Measurements from ENCODE around the gene PRELP.

Gene PRELP

DNA sequence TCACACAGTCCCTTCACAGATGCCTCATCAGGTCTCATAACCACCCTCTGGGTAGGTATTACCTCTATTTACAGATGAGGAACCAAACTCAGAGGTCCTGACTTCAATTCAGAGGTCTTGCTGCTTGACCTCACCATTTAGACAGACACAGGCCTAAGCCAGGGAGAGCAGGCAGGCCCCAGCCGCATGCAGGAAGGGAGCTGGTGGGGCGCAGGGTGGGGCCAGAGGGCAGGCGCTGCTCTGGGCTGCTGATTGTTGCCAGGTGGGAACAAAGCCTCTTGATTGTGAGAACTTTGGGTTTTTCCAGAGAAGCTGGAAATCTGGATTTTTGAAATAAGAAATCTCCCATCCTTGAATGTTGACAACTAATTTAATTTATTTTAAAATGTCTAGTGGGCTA lies 19.9 kb upstream of the PRELP start:
- no peak overlapping the region for H3K4me3 ChIP-seq (ENCODE audit: low read length)
- H3K9me3 ChIP-seq (replicated peaks; ENCODE audit: low read length), result no peaks in the 10 kb centered on the region
- no peaks in the 10 kb centered on the region for H3K4me1 ChIP-seq (ENCODE audit: control insufficient read depth, insufficient read depth, low read length)
- no peaks in the 10 kb centered on the region for H3K36me3 ChIP-seq (ENCODE audit: insufficient read depth, low read length)
- H3K27me3 ChIP-seq (ENCODE audit: control insufficient read depth, insufficient read depth, low read length), result peaks cover 51% of the 10 kb centered on the region
- no peak overlapping the region for H3K4me2 ChIP-seq (ENCODE audit: low read length)
- no peak overlapping the region for H3K9ac ChIP-seq (ENCODE audit: low read depth, low read length)

DNA sequence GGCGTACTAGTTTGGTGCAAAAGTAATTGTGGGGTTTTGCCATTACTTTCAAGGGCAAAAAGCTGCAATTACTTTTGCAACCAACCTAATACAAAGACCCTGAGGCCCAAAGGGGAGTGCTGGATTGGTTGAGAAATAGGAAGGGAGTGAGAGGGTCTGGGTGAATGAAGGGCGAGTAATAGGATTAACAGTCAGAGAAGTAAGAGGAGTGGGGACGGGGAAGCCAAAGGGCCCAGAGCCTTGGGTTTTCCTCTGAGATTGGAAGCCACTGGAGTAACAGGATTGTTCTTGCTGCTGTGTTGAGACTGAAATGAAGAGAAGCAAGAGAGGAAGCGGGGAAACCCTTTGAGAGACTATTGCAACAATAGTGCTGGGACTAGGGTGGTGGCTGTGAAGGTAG lies 19.0 kb upstream of the PRELP start:
- Histone ChIP-seq H3K4me1 (ENCODE audit: control insufficient read depth, insufficient read depth, low read length) (no peaks in the 10 kb centered on the region), H3K4me2 (ENCODE audit: low read length) (no peak overlapping the region), H3K9me3 (replicated peaks; ENCODE audit: low read length) (no peaks in the 10 kb centered on the region), H3K36me3 (ENCODE audit: insufficient read depth, low read length) (no peaks in the 10 kb centered on the region), H3K4me3 (ENCODE audit: low read length) (no peak overlapping the region), H3K9ac (ENCODE audit: low read depth, low read length) (no peak overlapping the region), H3K27me3 (ENCODE audit: control insufficient read depth, insufficient read depth, low read length) (peaks cover 48% of the 10 kb centered on the region)

DNA sequence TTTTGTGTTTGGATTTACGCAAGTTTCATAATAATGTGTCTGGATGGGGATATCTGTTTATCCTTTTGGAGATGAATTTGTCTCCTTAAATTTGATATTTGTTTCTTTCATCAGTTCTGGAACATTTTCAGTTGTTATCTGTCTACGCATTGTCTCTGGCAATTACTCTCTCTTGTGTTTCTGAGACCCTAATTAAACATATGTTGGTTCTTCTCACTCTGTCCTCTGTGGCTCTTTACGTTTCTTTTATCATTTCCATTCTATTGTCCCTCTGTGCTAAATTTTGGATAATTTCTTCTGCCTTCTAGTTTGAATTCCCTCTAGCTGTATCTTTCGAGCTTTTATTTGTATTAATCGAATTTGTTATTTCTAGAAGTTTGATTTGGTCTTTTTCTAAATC lies 17.5 kb upstream of the PRELP start:
- H3K27me3 ChIP-seq (ENCODE audit: control insufficient read depth, insufficient read depth, low read length), result peaks cover 33% of the 10 kb centered on the region

DNA sequence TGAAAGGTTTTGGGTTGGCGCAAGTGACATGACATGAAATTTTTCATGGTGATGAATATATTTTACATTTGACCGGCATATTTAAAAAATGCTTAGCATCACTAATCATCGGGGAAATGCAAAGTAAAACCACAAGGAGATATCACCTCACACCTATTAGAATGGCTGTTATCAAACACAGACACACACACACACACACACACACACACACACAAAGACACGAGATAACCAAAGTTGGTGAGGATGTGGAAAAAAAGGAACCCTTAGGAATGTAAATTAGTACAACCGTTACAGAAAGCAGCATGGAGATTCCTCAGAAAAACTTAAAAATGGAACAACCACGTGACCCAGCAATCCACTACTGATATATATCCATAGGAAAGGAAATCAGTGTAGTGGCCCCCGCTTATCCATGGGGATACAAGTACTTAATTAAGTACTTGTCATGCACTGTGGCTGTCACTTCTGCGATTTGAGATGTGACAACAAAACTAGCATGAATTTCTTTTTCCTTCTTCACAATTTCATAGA lies 15.9 kb upstream of the PRELP start:
- peaks cover 26% of the 10 kb centered on the region for H3K27me3 ChIP-seq (ENCODE audit: control insufficient read depth, insufficient read depth, low read length)
- H3K4me3 ChIP-seq (ENCODE audit: low read length), result no peak overlapping the region
- H3K4me1 ChIP-seq (ENCODE audit: control insufficient read depth, insufficient read depth, low read length), result peaks cover 10% of the 10 kb centered on the region
- H3K4me2 ChIP-seq (ENCODE audit: low read length), result no peak overlapping the region
- no peak overlapping the region for H3K9ac ChIP-seq (ENCODE audit: low read depth, low read length)
- H3K9me3 ChIP-seq (replicated peaks; ENCODE audit: low read length), result no peaks in the 10 kb centered on the region
- H3K36me3 ChIP-seq (ENCODE audit: insufficient read depth, low read length), result no peaks in the 10 kb centered on the region

More for the DNA sequence above, 17.5 kb upstream of the PRELP start:
- Histone ChIP-seq H3K9me3 (replicated peaks; ENCODE audit: low read length) (no peaks in the 10 kb centered on the region), H3K9ac (ENCODE audit: low read depth, low read length) (no peak overlapping the region), H3K4me1 (ENCODE audit: control insufficient read depth, insufficient read depth, low read length) (peaks cover 1% of the 10 kb centered on the region), H3K36me3 (ENCODE audit: insufficient read depth, low read length) (no peaks in the 10 kb centered on the region), H3K4me2 (ENCODE audit: low read length) (no peak overlapping the region), H3K4me3 (ENCODE audit: low read length) (no peak overlapping the region)

DNA sequence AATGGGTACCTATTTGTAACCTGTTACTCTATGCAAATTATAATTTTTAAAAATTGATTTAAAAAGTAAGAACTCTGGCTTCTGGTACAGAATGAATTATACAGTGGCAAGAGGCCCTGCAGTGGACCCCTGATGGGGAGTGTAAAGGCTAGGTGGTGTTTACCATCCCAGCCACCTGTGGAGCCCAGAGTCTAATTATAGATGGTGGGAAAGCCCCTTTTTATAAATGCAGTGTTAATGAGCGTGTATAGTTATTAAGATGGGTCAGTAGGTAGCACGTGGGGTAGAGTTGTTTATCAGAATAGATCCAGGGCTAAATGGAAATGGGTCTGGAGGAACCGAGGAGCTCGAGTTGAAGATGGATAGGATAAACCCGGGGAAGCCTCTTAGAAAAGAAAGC lies 13.9 kb upstream of the PRELP start:
- peaks cover 26% of the 10 kb centered on the region for H3K27me3 ChIP-seq (ENCODE audit: control insufficient read depth, insufficient read depth, low read length)
- H3K9ac ChIP-seq (ENCODE audit: low read depth, low read length), result no peak overlapping the region
- H3K4me3 ChIP-seq (ENCODE audit: low read length), result no peak overlapping the region
- H3K4me2 ChIP-seq (ENCODE audit: low read length), result no peak overlapping the region
- H3K36me3 ChIP-seq (ENCODE audit: insufficient read depth, low read length), result no peaks in the 10 kb centered on the region
- H3K9me3 ChIP-seq (replicated peaks; ENCODE audit: low read length), result no peaks in the 10 kb centered on the region
- H3K4me1 ChIP-seq (ENCODE audit: control insufficient read depth, insufficient read depth, low read length), result peaks cover 15% of the 10 kb centered on the region

DNA sequence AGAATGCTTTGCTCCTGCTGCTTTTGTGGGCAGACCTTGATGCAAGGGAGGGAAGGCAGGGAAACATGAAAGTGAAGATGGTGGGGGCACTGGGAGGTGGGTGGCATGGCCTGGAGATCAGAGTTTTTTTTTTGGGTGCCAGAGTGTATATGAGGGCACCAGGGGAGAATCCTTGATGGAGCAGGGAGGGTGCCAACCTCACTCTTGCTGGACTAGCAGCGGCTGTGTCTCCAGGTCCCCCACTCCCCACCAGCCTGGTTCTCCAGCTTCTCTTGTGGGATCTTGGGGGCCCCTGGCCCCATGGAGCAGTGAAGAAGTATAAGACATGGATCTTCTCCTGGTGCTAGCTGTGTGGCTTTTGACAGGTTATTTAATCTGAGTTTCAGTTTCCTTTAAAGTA lies 13.5 kb upstream of the PRELP start:
- Histone ChIP-seq H3K9me3 (replicated peaks; ENCODE audit: low read length) (no peaks in the 10 kb centered on the region), H3K4me2 (ENCODE audit: low read length) (no peak overlapping the region), H3K9ac (ENCODE audit: low read depth, low read length) (no peak overlapping the region), H3K4me1 (ENCODE audit: control insufficient read depth, insufficient read depth, low read length) (peaks cover 15% of the 10 kb centered on the region), H3K4me3 (ENCODE audit: low read length) (no peak overlapping the region), H3K27me3 (ENCODE audit: control insufficient read depth, insufficient read depth, low read length) (peaks cover 21% of the 10 kb centered on the region), H3K36me3 (ENCODE audit: insufficient read depth, low read length) (no peaks in the 10 kb centered on the region)

DNA sequence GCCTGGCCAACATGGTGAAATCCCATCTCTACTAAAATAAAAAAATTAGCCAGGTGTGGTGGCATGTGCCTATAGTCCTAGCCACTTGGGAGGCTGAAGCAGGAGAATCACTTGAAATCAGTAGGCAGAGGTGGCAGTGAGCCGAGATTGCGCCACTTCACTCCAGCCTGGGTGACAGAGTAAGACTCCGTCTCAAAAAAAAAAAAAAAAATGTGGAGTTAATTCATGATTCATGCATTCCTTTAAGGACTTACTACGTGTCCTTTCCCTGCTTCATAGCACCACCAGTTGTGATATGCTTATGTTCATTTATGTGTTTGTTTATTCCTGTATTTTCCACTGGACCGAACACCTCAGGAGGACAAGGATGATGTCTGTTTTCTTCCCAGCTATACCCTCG lies 12.7 kb upstream of the PRELP start:
- H3K4me1 ChIP-seq (ENCODE audit: control insufficient read depth, insufficient read depth, low read length), result peaks cover 15% of the 10 kb centered on the region
- H3K9ac ChIP-seq (ENCODE audit: low read depth, low read length), result no peak overlapping the region
- H3K4me2 ChIP-seq (ENCODE audit: low read length), result no peak overlapping the region
- H3K9me3 ChIP-seq (replicated peaks; ENCODE audit: low read length), result no peaks in the 10 kb centered on the region
- H3K36me3 ChIP-seq (ENCODE audit: insufficient read depth, low read length), result no peaks in the 10 kb centered on the region
- H3K4me3 ChIP-seq (ENCODE audit: low read length), result no peak overlapping the region
- peaks cover 19% of the 10 kb centered on the region for H3K27me3 ChIP-seq (ENCODE audit: control insufficient read depth, insufficient read depth, low read length)

DNA sequence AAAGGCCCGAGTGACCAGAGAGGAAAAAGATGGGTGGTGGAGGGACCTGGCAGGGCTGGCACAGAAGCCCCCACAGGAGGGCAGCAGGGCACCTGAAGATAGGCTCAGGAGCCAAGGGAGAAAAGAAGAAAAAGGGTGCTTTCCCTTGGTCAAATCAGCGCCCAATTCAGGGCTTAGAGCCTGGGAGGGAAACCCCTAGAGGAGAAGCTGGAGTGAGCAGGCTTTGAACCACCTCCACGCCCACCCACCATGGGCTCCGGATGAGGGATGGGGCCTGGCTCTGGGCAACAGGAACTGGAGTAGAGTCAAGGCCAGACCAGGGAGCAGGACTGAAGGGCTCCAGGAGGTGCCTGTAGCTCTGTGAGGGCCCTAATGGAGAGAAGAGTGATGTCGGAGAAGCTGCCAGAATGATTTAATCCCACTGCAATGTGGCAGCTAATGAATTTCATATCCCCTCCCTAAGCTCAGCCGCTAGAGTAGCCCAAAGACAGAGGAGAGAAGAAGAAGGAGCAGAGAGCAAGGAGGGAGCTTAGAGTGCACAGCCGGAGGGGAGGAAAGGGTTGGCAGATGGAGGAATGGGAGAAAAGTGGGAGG lies 12.0 kb upstream of the PRELP start:
- no peak overlapping the region for H3K4me3 ChIP-seq (ENCODE audit: low read length)
- H3K36me3 ChIP-seq (ENCODE audit: insufficient read depth, low read length), result no peaks in the 10 kb centered on the region
- H3K27me3 ChIP-seq (ENCODE audit: control insufficient read depth, insufficient read depth, low read length), result peaks cover 15% of the 10 kb centered on the region
- no peak overlapping the region for H3K4me2 ChIP-seq (ENCODE audit: low read length)
- H3K9ac ChIP-seq (ENCODE audit: low read depth, low read length), result no peak overlapping the region
- no peaks in the 10 kb centered on the region for H3K9me3 ChIP-seq (replicated peaks; ENCODE audit: low read length)
- H3K4me1 ChIP-seq (ENCODE audit: control insufficient read depth, insufficient read depth, low read length), result peaks cover 15% of the 10 kb centered on the region

DNA sequence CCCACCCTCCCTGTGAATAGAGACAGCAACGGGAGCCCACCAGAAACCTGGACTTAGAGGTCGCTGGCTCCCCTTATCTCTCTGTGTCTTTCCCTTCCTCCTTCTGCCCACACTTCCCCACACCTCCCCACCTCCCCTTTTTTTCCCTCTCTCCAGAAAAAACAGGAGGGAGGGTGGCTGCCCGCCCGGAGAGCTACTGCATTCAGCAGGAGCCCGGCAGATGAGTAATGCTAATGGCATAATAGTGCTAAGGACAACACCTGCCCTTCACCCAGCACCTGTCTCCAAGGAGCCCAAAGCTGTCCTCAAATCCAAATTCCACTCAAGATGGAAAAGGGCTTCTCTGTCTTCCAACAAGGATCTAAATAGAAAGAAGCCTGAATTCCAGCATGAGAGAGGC lies 11.4 kb upstream of the PRELP start:
- Histone ChIP-seq H3K27me3 (ENCODE audit: control insufficient read depth, insufficient read depth, low read length) (peaks cover 13% of the 10 kb centered on the region), H3K4me1 (ENCODE audit: control insufficient read depth, insufficient read depth, low read length) (peaks cover 15% of the 10 kb centered on the region), H3K9me3 (replicated peaks; ENCODE audit: low read length) (no peaks in the 10 kb centered on the region), H3K4me2 (ENCODE audit: low read length) (no peak overlapping the region), H3K9ac (ENCODE audit: low read depth, low read length) (no peak overlapping the region), H3K4me3 (ENCODE audit: low read length) (no peak overlapping the region), H3K36me3 (ENCODE audit: insufficient read depth, low read length) (no peaks in the 10 kb centered on the region)

DNA sequence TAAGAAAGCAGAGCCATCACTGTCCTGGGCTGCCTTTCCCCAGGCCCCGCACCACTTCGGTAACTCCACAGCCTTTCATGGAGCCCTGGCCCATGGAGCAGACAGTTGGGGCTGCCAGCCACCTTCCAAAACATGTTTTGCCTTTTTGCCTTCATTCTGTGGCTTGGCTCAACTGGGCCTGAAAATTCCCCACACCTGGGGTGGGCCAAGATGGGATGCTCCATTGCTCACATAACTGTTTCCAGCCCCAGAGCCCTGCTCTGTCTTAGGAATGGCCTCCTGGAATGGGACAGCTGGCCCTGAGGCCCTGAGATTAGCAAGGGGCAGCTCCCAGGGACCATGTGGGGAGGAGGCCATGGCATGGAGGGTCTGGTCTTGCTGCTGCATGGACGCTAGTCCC lies 10.9 kb upstream of the PRELP start:
- no peaks in the 10 kb centered on the region for H3K36me3 ChIP-seq (ENCODE audit: insufficient read depth, low read length)
- peaks cover 10% of the 10 kb centered on the region for H3K27me3 ChIP-seq (ENCODE audit: control insufficient read depth, insufficient read depth, low read length)
- H3K9me3 ChIP-seq (replicated peaks; ENCODE audit: low read length), result no peaks in the 10 kb centered on the region
- H3K4me2 ChIP-seq (ENCODE audit: low read length), result no peak overlapping the region
- peaks cover 15% of the 10 kb centered on the region for H3K4me1 ChIP-seq (ENCODE audit: control insufficient read depth, insufficient read depth, low read length)
- no peak overlapping the region for H3K4me3 ChIP-seq (ENCODE audit: low read length)
- no peak overlapping the region for H3K9ac ChIP-seq (ENCODE audit: low read depth, low read length)

DNA sequence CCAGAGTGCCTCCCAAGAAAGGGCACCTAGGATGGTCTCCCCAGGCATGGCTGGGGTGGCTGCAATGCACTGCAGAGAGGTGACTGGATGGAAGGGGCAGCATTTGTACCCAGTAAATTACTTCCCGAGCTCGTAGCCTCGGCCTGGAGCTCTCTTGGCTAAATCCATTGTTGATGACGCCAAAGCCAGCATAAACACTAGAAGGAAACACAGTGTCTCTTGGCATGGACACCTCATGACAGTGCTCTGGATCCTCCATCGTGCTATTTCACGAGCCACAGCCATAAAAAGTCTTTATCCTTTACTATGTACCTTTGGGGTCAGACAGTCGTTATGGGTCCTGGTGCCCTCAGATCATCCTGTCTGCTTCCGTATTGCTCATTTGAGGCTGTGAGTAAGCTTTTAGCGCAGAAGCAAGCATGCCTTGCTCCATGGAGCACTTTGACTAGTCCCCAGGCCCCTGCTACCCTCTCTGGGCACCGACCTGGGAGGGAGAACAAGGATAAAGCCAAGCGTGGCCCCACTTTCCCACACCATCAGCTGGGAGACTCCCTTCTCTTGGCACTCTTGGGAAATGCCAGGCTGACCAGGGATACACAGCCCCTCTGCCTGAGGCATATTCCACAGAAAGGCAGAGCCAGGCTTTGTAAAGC lies 10.3 kb upstream of the PRELP start:
- peaks cover 15% of the 10 kb centered on the region for H3K4me1 ChIP-seq (ENCODE audit: control insufficient read depth, insufficient read depth, low read length)
- no peak overlapping the region for H3K4me3 ChIP-seq (ENCODE audit: low read length)
- H3K9me3 ChIP-seq (replicated peaks; ENCODE audit: low read length), result no peaks in the 10 kb centered on the region
- no peaks in the 10 kb centered on the region for H3K36me3 ChIP-seq (ENCODE audit: insufficient read depth, low read length)
- H3K4me2 ChIP-seq (ENCODE audit: low read length), result no peak overlapping the region
- H3K27me3 ChIP-seq (ENCODE audit: control insufficient read depth, insufficient read depth, low read length), result peaks cover 9% of the 10 kb centered on the region
- H3K9ac ChIP-seq (ENCODE audit: low read depth, low read length), result no peak overlapping the region

DNA sequence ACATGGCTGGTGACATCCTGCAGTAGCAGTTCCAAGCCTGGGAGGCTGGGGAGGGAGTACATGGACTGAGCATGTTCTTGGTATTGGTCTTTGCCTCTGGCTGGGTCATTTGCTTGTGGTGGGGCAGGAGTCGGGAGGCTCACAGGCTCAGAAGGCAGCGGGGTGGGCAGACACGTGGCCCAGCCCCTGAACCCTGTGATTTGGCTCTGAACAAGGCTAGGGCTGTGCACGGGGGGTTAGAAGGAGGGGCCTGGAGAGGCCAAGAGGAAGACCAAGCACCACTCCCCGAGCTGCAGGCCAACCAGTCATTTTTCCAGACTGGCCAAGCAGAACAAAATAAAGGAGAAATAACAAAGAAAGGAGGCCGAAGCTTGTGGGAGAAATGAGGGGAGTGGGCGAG lies 9.7 kb upstream of the PRELP start:
- H3K4me1 ChIP-seq (ENCODE audit: control insufficient read depth, insufficient read depth, low read length), result peaks cover 15% of the 10 kb centered on the region
- H3K27me3 ChIP-seq (ENCODE audit: control insufficient read depth, insufficient read depth, low read length), result peaks cover 9% of the 10 kb centered on the region
- no peak overlapping the region for H3K9ac ChIP-seq (ENCODE audit: low read depth, low read length)
- H3K4me2 ChIP-seq (ENCODE audit: low read length), result no peak overlapping the region
- H3K9me3 ChIP-seq (replicated peaks; ENCODE audit: low read length), result no peaks in the 10 kb centered on the region
- H3K36me3 ChIP-seq (ENCODE audit: insufficient read depth, low read length), result no peaks in the 10 kb centered on the region
- H3K4me3 ChIP-seq (ENCODE audit: low read length), result no peak overlapping the region

Data from skeletal muscle satellite cell (primary cell).